HG02678 (cell line): ENCODE measurements around the gene USP17L15.
"Not testable (repeated sequence)": the region's sequence is repeated elsewhere in the genome, so short reads cannot be mapped to it uniquely, and the experiment has no call there.

Experiments used
- ATAC-seq: cut with Tn5 transposase; IDR thresholded peaks from one replicate; pipeline ENCODE4 v1.9.1; 2021; ENCODE audit warnings: mild to moderate bottlenecking, moderate library complexity; ENCODE audit not compliant: unreplicated experiment

The USP17L15 gene

GRCh38 chr4:9234085-9234484 is at the start of gene USP17L15:
Gene USP17L15 (plus strand): TSS chr4:9234385. CDS start chr4:9234385, 0 bp downstream.
- ATAC-seq = not testable (repeated sequence)

- not testable (repeated sequence) for ATAC-seq
Measured at GRCh38 chr4:9210357-9210756, 23.8 kb upstream of the USP17L15 start, which contains the start of gene USP17L10. Gene USP17L10 (plus strand): TSS chr4:9210657. CDS start chr4:9210657, 0 bp downstream.

GRCh38 chr4:9214701-9215100 is 19.5 kb upstream of the USP17L15 start:
- ATAC-seq = not testable (repeated sequence)

- ATAC-seq = not testable (repeated sequence)
Measured at GRCh38 chr4:9215105-9215504, 19.1 kb upstream of the USP17L15 start, which contains the start of gene USP17L11. Gene USP17L11 (plus strand): TSS chr4:9215405. CDS start chr4:9215405, 0 bp downstream.

GRCh38 chr4:9219852-9220251 is 14.3 kb upstream of the USP17L15 start, which contains the start of gene USP17L12:
Gene USP17L12 (plus strand): TSS chr4:9220152. CDS start chr4:9220152, 0 bp downstream.
- not testable (repeated sequence) for ATAC-seq

GRCh38 chr4:9224596-9224995 is 9.6 kb upstream of the USP17L15 start, which contains the start of gene USP17L13:
Gene USP17L13 (plus strand): TSS chr4:9224896. CDS start chr4:9224896, 0 bp downstream.
- not testable (repeated sequence) for ATAC-seq

GRCh38 chr4:9230249-9230648 is 3.9 kb upstream of the USP17L15 start:
- ATAC-seq = not testable (repeated sequence)

GRCh38 chr4:9238461-9238860 is 4.3 kb downstream of the USP17L15 start:
- not testable (repeated sequence) for ATAC-seq

- ATAC-seq = not testable (repeated sequence)
Measured at GRCh38 chr4:9243579-9243978, 9.4 kb downstream of the USP17L15 start, which contains the start of gene USP17L17. Gene USP17L17 (plus strand): TSS chr4:9243879. CDS start chr4:9243879, 0 bp downstream.

- not testable (repeated sequence) for ATAC-seq
Measured at GRCh38 chr4:9247953-9248680, 13.9 kb downstream of the USP17L15 start, which contains the start of gene USP17L18. Gene USP17L18 (plus strand): TSS chr4:9248630. CDS start chr4:9248630, 0 bp downstream.

GRCh38 chr4:9253078-9253477 is 18.9 kb downstream of the USP17L15 start, which contains the start of gene USP17L19:
Gene USP17L19 (plus strand): TSS chr4:9253378. CDS start chr4:9253378, 0 bp downstream.
- ATAC-seq = not testable (repeated sequence)

- not testable (repeated sequence) for ATAC-seq
Measured at GRCh38 chr4:9257824-9258223, 23.6 kb downstream of the USP17L15 start, which contains the start of gene USP17L20. Gene USP17L20 (plus strand): TSS chr4:9258124. CDS start chr4:9258124, 0 bp downstream.

GRCh38 chr4:9262572-9262971 is 28.4 kb downstream of the USP17L15 start, which contains the start of gene USP17L21:
Gene USP17L21 (plus strand): TSS chr4:9262872. CDS start chr4:9262872, 0 bp downstream.
- not testable (repeated sequence) for ATAC-seq

- not testable (repeated sequence) for ATAC-seq
Measured at GRCh38 chr4:9267319-9267718, 33.1 kb downstream of the USP17L15 start, which contains the start of gene USP17L22. Gene USP17L22 (plus strand): TSS chr4:9267619. CDS start chr4:9267619, 0 bp downstream.

- not testable (repeated sequence) for ATAC-seq
Measured at GRCh38 chr4:9271719-9272118, 37.5 kb downstream of the USP17L15 start.
